HG03175 (cell line): ENCODE measurements around the gene DHPS.

Source experiments
- ATAC-seq: cut with Tn5 transposase; IDR thresholded peaks from one replicate; pipeline ENCODE4 v1.9.1; 2021; ENCODE audit warnings: mild to moderate bottlenecking, moderate library complexity; ENCODE audit not compliant: unreplicated experiment

Gene DHPS

DNA sequence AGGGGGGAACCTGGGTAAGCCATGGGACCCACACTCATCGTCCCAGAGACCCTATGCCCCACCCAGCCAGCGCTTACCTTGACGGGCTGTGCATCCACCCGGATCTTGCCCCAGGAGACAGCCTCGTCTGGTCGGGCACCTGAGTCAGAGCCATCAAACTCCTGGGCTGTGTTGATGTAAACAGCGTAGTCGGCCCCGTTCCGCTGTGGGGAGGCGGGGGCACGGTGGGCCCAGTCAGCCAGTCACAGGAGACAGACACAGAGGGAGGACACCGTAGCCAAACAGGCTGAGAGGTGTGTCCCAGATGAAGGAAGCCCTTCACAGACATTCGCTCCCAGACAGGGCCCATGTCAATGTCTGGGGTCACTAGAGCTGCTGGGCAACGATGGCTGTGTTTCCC lies 5.7 kb downstream of the DHPS start:
- no peak for ATAC-seq

DNA sequence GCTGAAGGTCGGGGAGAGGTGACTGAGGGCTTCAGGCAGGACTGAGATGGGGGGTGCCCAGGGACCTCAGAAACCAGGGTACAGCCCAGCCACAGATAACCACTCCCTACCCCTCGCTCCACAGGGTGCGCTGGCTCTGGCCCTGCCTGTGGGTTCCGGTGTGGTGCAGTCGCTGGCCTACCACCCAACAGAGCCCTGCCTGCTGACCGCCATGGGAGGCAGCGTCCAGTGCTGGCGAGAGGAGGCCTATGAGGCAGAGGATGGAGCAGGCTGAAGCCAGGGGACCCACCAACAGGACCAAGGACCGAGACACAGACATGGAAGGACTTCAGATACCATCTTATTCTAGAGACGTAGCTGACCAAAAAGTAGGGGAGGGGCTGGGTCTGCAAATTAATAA lies 6.3 kb downstream of the DHPS start:
- ATAC-seq, result no peak

DNA sequence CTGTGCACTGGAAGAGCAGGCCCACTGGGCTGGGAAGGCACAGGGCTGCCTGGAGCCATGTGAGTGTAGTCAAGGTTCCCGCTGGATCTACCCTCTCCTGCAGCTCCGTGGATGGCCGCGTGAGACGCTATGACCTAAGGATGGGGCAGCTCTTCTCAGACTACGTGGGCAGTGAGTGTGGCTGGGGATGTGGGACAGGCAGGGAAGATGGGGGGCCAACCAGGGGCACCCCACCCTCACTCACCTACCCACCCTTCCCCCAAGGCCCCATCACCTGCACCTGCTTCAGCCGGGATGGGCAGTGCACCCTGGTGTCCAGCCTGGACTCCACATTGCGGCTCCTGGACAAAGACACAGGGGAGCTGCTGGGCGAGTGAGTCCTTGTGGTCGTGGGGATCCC lies 8.9 kb downstream of the DHPS start:
- ATAC-seq, result no peak

DNA sequence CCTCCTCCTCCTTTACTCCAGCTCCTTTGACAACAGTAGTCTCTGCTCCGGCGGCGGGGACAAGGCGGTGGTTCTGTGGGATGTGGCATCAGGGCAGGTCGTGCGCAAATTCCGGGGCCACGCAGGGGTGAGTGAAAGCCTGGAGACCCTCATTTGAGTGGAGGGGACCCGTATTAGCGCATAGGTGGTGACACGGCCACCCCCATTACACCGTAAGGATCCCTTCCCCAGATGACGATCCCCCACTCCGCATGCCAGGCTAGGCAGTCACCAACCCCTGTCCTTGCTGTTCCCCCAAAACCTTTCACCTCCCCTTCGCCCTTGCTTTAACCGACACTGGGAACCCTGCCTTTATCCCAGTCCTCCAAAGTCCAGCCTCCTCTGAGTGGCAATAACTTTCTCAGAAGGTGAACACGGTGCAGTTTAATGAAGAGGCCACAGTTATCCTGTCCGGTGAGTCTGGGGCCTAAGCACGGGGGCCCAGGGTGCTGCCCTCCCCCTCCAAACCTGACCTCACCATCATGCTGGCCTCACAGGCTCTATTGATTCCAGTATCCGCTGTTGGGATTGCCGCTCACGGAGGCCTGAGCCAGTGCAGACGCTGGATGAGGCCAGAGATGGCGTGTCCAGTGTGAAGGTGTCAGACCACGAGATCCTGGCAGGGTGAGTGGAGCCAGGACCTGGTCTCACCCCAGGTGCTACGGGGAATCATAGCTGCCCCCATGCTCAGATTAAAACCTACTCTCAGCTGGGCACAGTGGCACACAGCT lies 11.3 kb downstream of the DHPS start:
- no peak for ATAC-seq

DNA sequence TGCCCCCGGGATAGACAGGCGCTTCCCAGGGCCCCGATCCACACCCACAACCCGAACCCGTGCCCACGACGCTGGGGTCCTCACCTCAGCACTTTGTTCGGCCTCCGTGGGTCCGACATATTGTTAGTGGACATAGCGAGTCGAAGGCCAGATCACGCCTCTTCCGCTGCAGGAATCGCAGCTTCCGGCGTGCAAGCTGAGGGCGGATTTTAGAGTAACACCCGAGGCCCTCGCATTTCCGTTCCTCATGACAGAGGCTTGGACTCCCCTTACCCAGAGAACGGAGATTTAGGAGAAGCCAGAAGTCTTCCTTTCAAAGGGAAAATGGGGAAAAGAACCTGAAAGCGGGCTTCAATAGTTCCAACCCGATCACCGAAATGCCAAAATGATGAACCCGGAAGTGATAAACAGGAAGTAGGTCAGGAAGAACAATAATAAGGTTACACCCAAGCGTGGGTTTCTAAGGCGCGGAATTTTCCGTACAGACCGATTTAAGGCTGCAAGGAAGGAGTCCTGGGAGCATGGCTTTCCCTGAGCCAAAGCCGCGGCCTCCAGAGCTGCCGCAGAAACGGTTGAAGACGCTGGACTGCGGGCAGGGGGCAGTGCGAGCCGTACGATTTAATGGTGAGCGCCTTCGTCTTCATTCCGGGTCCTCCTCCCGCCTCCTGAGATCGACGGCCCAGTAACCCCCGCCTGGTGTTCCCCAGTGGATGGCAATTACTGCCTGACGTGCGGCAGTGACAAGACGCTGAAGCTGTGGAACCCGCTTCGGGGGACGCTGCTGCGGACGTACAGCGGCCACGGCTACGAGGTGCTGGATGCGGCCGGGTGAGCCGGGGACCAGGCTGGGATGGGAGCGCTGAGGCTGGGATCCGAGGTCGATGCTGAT lies 12.2 kb downstream of the DHPS start:
- ATAC-seq, result no peak

DNA sequence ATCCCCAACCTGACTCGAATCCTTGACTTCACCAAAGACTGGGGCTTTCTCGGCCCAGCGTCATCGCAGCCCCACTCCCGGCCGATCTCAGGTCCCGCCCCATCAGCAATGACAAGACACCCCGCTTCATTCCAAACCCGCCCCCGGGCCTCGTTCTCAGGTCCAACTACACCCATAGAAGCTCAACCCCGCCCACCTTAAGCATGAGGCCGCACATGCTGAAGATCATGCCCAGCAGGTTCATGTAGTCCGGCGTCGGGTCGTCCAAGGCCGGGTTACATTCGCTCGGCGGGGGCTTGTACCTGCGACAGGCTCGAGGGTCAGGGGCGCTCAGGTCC lies 12.8 kb downstream of the DHPS start:
- ATAC-seq, result no peak

DNA sequence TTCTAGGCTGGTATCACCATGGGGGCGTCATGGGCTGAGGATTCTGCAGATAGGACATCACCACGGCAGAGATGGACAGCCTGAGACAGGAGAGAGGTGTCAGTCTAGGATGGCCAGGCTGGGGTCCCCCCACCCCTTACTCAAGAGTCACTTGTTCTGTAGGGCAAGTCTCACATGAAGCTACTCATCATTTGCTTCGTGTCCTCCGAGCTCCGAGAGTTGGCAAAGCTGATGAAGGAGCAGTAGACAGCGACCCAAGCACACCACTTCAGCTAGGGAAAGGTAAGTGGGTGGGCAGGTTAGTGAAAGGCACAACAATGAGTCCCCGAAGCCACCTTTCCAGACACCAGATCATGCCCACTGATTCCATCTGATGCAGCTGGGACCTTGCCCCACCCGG lies 13.3 kb downstream of the DHPS start:
- no peak for ATAC-seq

DNA sequence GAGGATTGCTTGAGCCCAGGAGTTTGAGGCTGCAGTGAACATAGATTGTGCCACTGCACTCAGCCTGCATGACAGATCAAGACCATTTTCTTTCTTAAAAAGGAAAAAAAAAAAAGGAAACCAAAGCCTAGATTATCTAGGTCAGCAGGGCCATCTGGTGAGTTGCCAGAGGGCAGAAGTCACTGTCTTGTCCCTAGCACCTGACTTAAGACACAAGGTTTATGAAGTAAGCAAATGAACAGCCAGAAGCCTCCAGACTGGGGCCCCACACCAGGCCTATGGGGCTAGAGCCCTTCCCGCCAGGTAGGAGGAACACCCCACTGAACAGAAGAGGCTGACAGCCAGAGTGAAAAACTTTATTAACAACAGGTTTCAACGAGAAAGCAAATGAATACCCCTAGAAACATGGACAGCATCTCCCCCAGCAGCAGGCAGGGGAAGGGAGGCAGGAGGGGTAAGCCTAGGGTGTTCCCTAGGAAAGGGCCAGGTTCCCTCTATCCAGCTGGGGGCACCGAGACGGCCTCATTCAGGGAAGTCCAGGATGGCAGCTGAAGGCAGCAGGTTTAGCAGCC lies 13.9 kb downstream of the DHPS start:
- ATAC-seq, result no peak

DNA sequence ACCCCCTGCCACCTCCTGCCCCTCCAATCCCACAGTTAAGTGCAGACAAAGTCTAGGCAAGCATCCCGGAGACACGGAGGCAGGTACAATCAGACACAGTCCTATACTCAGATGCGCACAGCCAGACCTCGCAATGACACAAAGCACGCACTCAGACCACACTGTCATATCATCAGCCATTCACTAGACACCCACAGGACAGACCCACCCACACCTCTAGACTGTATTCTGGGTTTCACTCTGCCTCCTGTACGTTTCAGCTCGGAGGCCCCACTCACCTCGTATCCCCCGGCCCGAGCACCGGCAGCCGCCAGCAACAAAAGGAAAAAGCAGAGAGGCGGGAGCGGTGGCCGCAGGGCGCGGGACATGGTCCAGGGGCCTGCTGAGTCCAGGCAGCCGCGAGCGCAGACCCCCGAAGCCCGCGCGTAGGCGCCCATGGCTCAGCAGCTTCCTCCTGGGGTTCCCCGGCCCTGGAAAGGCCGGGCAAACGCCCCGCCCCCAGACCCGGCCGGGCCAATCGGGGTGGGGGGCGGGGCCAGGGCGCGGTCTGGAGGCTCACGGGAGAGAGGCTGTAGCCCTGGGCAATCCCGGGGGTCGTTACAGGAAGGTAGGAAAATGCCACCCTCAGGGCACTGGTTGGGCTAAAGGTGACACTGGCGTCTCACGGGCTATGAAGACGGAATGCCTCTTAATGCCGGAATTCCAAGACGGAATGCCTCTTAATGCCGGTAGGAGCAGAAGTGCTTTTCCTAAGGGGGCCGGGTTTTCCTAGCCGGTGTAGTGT lies 15.2 kb downstream of the DHPS start, which contains the start of the genes MAN2B1 and WDR83:
Gene MAN2B1 (minus strand): TSS at position 478 of the 784 bp plus-strand sequence. CDS start 41 bp downstream, at position 437.
Gene WDR83 (plus strand): TSS at position 543 of the 784 bp plus-strand sequence. CDS start 2,984 bp downstream, outside the sequence.
- ATAC-seq, result peak; percentile 42

DNA sequence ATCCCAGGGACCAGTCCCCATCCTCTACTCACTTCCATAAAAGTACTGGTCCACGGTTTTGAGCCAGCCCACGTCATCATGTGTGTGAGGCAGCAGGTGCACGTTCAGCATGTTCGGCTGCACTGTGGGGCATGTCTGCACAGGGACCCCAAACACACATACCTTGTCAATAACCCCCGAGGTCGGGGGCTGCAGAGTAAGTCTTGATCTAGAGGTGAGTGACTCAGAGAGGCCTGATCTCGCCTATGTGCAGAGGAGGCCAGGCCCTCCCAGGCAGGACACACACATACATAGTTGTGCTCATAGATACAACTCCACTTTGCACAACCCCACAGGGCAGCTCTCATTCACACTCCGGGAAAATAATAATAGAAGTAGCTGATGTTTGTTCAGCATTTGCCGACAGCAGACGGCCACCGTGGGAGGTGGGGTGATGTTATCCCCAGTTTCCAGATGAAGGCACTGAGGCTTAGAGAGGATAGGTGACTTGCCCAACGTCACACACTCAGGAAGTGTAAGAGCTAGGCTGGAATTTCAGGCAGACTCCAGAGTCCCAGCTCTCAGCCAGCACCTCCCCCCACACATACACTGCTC lies 15.9 kb downstream of the DHPS start:
- ATAC-seq, result no peak

DNA sequence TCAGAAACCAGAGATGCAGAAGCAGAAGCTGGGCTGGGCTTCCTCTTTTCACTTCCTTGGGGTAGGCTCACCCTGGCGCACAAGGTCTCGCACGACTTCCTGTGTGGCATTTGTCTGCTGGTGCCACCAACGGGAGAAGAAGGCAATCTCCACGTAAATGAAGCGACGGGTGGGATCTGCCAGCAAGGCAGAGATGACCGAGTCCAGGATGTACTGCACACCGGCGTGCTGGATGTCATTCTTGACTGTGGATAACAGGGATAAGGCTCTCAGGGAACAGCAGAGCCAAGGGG lies 16.5 kb downstream of the DHPS start:
- ATAC-seq, result peak; percentile 36

DNA sequence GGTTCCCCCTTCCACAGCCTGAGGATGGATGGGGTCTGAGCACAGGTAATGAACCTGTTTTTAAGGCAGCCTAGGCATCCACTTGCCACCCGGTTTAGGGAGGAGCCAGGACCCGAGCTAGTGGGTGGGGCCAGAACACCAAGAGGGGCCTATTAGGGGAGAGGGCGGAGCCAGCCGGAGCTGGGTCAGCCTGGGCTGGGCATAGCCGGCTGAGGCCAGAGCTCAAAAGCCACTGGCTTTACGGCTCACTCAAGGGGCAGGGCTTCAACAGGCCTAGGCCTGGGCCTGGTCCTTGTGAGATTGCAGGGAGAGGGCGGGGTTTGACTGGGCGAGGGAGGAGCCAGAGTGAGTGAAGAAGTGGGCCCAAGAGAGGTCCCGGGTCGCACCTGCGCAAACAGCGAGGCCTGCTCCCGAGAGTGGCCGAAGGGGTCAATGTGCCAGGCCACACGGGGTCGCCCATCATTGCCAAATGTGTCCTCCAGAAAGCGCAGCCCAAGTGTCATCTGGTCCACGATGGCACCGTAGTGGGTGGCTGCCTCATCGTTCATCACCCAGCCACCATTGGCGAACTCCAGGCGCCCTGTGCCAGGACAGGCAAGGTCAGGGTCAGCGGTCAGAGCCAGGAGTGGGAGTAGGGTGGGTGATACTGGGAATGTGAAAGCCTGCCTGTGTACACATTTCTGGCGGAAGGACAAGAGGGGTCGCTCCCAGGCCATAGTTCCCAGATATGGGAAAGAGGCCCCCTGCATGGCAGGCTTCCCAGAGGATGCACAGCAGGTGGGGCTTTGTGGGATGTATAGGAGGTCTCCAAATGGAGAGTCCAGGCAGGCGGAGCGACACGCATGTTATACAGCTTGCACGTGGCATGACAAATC lies 17.0 kb downstream of the DHPS start:
- ATAC-seq, result no peak

DNA sequence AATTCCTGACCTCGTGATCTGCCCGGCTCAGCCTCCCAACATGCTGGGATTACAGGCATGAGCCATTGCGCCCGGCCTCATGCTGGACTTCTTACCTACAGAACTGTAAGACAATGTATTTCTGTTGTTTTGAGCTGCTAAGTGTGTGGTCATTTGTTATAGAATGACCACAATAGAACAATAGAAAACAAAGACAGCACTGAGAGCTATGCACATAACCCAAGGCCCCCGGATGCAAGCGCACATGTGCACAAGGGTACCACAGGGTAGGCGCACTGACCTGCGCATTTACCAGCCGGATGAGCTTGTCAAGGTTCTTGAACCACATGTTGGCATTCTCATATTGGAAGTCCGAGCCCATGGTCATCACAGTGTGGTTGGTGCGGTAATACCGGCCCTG lies 20.7 kb downstream of the DHPS start:
- no peak for ATAC-seq

DNA sequence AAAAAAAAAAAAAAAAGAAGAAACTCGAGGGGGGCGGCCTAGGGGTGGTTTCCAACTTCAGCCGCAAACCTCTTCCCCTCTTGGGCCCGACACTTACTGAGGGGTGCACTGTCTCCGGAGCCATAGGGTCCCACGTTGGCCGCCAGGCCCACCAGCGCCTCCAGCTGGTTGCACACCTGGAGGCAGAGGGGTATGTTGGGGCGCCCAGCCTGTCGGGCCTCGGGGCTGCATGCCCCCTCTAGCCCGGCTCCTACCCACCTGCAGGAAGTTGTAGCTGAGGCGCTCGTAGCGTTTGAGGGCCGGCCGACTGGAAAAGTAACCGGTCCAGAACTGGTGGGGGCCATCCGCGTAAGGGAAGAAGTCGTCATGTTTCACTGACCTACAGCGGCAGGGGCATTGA lies 23.7 kb downstream of the DHPS start:
- ATAC-seq, result no peak

DNA sequence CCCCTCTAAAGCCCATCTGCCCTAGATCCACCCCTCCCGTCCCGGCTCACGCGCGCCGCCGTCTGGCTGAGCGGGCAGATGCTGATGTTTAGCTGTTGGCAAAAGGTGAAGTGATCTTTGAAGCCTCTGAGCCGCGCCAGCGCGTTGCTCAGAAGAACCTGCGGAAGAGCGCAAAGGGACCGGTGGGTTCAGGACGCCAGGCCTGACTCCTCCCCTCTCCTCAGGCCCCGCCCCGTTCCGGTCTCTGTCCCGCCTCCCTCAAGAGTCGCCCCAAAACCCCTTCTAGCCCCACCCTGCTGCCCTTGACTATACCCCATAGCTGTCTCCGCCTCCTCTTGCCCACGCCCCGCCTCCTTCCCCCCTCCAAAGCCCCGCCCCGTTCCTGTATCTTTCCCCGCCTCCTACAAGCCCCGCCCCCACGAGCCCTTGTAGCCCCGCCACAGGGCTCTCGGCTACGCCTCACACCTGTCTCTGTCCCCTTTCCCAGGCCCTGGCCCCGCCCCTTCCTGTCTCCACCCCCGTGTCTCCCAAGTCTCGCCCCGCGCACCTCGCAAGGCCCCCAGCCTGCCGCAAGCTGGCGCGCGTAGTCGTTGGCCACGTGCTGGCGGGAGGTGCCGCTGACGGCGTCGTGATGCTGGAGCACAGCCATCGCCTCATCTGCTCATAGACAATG lies 24.6 kb downstream of the DHPS start:
- ATAC-seq, result no peak

DNA sequence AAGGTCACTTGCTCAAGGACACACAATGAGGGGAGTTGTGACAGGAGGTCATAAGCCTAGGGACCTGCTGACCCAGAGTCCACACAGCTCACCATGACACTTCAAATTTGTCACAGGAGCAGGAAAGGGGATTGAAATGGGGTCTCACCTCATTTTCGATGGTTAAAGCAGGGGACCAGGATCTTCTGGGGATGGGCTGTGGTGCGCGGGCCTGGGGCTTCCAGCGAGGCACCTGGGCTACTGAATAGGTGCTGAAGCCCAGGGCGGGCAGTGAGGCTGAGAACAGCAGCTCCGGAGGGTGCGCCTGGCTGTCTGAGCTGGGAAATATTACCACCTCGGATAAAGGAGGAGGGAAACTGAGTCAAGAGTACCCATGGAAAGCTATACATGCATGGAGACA lies 26.1 kb downstream of the DHPS start:
- ATAC-seq, result no peak

DNA sequence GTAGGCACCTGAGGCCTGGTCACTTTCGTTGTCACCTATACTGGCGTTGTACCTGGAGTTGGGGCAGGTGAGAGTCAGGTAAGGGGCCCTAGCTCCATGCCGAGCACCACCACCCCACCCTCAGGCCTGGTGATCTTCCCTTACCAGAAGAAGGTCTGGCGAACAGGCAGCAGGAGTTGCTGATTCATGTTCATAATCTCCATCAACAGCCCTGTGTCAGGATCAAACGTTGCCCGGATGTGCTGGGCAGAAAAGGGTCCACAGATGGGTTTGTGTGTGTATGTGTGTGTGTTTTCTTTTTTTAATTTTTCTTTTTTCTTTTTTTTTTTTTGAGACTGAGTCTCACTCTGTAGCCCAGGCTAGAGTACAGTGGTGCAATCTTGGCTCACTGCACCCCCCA lies 29.5 kb downstream of the DHPS start:
- ATAC-seq, result no peak

DNA sequence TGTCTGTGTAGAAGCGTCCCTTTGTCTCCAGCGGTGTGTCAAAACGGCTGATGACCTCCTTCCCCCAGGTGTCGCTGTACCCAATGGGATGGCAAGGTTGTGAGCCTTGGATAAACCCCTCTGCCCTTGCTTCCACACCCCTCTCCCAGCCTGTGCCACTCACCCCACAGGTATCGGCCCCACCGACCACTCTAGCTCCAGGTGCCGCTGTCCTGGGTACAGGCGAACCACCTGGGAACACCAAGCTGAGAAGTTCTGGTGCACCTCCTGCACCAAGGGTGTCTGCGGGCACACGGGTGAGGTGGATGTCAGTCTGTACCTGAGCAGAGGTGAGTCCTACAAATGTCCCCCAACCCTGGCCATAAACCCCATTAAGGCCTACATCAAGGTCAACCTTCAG lies 31.7 kb downstream of the DHPS start:
- no peak for ATAC-seq

DNA sequence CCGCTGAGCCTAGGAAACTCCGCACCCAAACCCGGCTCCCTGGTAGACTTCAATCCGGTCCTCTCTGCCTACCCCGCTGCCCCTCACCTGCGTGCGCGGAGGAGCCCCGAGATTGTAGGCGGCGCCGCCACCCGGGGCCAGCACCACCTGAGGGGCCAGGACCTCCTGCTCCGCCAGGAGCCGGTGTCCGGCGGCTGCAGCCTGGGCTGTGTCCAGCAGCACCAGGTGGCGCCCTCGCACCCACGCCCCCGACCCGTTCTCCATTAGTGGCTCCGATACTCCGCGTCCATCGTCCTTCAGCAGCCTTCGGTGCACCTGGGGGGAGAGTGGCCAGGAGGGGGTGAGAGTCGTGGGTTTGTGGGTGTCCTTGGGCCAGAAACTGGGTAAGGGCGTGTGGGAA lies 33.6 kb downstream of the DHPS start:
- ATAC-seq, result no peak
